Measurements from ENCODE around the gene SLC17A9. TPM values are rescaled to one million over a fixed set of nuclear protein-coding genes. Genes with fewer than 3 reads are reported as not detected.

The SLC17A9 gene
- total RNA-seq, 1 donor from 2014 or later, result 12.0 TPM

DNA sequence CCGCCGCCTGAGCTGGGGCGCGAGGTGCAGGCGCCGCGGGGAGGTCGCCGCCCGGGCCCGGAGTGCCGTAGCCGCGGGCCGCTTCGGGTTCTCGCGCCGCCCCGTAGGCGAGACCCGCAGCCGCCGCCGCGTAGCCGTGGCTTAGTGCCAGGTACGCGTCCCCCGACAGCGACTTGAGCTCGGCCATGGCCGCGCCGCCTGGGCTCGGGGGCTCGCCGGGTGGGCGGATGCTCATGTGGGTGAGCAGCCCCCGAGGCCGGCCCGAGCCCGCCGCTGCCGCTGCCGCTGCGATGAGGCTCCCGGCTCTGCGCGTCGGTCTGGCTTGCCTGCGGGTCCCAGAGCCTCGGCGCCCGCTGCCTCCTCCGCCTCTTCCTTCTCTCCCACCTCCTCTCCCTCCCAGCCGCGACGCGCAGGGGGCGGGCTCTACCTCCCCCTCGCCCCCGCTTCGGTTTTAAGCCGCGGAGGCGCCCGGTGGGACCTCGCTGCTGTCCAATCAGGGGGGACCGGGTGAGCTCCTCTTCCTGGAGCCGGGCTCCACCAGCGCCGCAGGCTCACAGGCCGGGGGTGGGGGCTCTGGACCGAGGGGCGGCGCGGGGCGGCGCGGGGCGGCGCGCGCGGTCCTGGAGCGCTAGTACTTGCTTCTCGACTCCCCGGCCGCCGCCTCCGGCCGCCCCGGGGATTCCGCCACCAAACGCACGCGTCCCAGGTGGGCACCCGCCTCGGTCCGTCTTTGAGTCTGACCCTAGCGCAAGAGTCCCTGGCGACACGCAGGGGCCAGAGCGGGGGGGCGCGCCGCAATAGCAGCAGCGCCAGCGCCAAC lies 54.2 kb downstream of the SLC17A9 start, which contains the start of gene BHLHE23:
Gene BHLHE23, minus strand, starts transcription at position 425 of the 820 bp plus-strand sequence. Its CDS starts 190 bp downstream, at position 235.
- H3K27me3 ChIP-seq (ENCODE audit: control insufficient read depth, insufficient read depth, low read length), result peaks cover 88% of the 10 kb centered on the region
- TF ChIP-seq, protein P1, sequence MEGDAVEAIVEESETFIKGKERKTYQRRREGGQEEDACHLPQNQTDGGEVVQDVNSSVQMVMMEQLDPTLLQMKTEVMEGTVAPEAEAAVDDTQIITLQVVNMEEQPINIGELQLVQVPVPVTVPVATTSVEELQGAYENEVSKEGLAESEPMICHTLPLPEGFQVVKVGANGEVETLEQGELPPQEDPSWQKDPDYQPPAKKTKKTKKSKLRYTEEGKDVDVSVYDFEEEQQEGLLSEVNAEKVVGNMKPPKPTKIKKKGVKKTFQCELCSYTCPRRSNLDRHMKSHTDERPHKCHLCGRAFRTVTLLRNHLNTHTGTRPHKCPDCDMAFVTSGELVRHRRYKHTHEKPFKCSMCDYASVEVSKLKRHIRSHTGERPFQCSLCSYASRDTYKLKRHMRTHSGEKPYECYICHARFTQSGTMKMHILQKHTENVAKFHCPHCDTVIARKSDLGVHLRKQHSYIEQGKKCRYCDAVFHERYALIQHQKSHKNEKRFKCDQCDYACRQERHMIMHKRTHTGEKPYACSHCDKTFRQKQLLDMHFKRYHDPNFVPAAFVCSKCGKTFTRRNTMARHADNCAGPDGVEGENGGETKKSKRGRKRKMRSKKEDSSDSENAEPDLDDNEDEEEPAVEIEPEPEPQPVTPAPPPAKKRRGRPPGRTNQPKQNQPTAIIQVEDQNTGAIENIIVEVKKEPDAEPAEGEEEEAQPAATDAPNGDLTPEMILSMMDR (IDR thresholded peaks at IDR 0.05; ENCODE audit: insufficient read depth, low read length, poor library complexity, severe bottlenecking), result no peak

DNA sequence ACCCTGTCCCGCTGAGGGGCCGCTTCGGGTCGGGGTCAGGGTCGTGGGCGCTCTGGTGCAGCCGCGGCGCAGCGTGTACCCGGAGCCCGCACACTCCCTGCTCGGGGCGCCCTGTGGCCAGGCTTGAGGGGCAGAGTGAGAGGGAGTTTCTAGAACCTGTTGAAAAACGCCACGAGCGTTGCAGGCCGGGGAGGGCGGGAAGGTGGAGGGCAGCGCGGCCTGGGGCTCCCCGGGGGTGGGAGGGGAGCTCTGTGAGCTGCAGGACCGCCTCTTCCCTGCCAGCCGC lies 54.8 kb downstream of the SLC17A9 start:
- H3K36me3 ChIP-seq (ENCODE audit: control insufficient read depth, insufficient read depth, low read length), result no peaks in the 10 kb centered on the region
- DNase-seq (ENCODE audit: low read depth), result no peak
- peaks cover 85% of the 10 kb centered on the region for H3K27me3 ChIP-seq (ENCODE audit: control insufficient read depth, insufficient read depth, low read length)
- H3K4me3 ChIP-seq (ENCODE audit: low read depth, low read length), result no peak overlapping the region
- TF ChIP-seq, protein P1 (IDR thresholded peaks at IDR 0.05; ENCODE audit: insufficient read depth, low read length, poor library complexity, severe bottlenecking), result no peak

More for the DNA sequence above, 54.2 kb downstream of the SLC17A9 start, which contains the start of gene BHLHE23:
- Histone ChIP-seq H3K36me3 (ENCODE audit: control insufficient read depth, insufficient read depth, low read length) (no peaks in the 10 kb centered on the region), H3K4me3 (ENCODE audit: low read depth, low read length) (no peak within 1 kb of the TSS)
- no peak for DNase-seq (ENCODE audit: low read depth)

DNA sequence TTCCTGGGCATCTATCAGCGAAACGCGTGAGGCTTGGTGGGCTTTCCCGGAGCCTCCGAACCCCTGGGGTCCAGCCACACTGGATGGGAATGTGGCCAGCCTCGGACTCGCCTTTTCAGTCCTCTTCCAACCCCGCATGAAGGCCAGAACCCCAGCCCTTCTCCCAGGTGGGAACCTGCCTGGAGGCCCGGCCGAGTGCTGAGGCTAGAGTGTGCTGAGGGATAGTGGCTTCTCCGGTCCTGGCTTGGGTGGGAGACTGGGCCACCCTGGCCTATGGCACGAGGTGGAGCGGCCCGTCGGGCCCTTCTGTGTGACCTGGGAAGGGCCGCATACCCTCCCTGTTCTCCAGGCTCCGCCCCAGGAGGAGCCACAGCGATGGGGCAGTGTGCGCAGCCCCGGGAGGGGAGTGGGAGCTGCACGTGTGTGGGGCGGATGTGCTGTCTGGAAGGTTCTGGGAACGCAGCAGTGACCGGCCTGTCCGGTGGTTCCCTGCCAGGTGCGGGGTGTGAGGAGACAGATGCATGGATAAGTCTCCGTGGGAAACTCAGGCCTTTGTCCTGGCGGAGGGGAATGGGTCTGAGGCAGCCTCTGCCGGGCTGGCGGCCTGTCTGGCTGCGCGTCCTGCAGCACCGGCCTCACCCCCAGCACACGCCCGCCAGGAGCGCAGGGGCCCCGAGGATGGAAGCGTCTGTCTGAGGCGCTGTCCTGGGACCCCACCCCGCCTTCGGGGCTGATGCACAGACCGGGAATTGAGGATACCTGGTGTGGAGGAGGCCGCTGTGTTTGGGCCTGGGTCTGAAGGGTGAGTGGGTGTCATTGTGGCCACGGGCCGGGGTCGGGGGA lies 55.4 kb downstream of the SLC17A9 start:
- TF ChIP-seq, protein P1 (IDR thresholded peaks at IDR 0.05; ENCODE audit: insufficient read depth, low read length, poor library complexity, severe bottlenecking), result no peak
- Histone ChIP-seq H3K27me3 (ENCODE audit: control insufficient read depth, insufficient read depth, low read length) (peaks cover 84% of the 10 kb centered on the region), H3K36me3 (ENCODE audit: control insufficient read depth, insufficient read depth, low read length) (no peaks in the 10 kb centered on the region), H3K4me3 (ENCODE audit: low read depth, low read length) (no peak overlapping the region)
- no peak for DNase-seq (ENCODE audit: low read depth)

DNA sequence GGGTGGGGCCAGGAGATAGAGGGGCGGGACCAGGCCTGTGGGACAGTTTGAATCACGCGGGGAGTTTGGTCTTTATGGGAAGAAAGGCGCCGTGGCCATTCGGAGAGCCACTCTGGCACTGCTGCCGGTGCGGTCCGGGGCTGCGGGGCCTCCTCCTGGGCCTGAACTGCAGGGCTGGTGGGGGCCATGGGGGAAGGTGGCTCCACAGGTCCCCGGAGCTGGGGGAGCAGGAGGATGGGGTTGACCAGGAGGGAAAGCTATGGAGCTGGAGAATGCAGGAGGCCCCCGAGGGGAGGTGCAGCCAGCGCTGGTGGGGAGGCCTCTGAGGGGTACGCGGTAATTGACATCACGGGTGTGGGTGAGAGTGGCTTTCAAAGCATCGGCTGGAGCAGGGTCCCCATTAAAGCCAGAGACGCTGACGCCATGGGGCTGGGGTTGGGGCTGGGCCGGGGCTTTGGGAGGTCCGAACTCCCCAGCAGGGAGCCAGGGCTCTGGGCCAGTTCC lies 56.1 kb downstream of the SLC17A9 start:
- no peaks in the 10 kb centered on the region for H3K36me3 ChIP-seq (ENCODE audit: control insufficient read depth, insufficient read depth, low read length)
- H3K27me3 ChIP-seq (ENCODE audit: control insufficient read depth, insufficient read depth, low read length), result peaks cover 79% of the 10 kb centered on the region
- DNase-seq (ENCODE audit: low read depth), result no peak
- TF ChIP-seq, protein P1 (IDR thresholded peaks at IDR 0.05; ENCODE audit: insufficient read depth, low read length, poor library complexity, severe bottlenecking), result no peak
- H3K4me3 ChIP-seq (ENCODE audit: low read depth, low read length), result no peak overlapping the region

DNA sequence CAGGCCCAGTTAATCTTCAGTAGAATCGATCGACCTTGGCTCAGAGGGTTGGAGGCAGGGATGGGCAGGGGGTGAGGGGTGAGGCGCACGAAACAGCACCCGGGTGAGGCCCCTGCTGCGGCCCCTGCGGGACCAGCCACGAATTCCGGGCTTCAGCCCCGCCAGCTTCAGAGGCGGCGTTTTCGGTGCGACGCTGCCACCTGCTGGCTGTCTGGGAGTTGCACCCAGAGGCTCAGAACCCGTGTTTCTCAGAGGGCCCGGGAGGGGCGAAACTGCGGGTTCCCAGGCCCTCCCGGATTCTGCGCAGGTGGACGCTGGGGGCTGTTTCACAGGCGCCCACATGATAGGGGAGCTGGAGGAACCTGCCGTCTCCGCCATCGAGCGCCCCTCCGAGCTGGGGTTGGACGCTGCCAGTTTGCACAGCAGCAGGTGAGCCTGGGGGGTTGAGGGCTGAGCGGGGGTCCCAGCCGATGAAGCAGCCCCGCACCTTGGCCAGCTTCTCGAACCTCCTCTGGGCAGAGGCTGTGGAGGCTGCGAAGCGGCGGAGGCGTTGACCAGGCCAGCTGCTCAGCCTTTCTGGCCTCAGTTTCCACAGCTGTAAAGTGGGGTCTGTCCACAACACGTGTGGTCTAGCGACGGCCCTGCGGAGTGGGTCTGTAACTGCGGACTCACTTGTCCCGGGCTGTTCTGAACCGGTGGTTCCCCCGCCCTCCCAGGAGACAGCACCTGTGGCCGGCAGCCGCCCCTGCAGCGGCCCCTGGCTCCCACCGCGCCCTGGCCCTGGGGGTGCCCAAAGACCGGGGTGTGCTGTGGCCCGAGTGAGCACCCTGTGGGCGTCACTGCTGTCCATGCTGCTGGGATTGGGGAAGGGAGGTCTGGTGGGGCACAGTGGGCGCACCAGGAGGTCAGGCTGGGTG lies 56.8 kb downstream of the SLC17A9 start:
- DNase-seq (ENCODE audit: low read depth), result no peak
- H3K27me3 ChIP-seq (ENCODE audit: control insufficient read depth, insufficient read depth, low read length), result peaks cover 80% of the 10 kb centered on the region
- TF ChIP-seq, protein P1 (IDR thresholded peaks at IDR 0.05; ENCODE audit: insufficient read depth, low read length, poor library complexity, severe bottlenecking), result peak; percentile 94
- H3K36me3 ChIP-seq (ENCODE audit: control insufficient read depth, insufficient read depth, low read length), result no peaks in the 10 kb centered on the region
- H3K4me3 ChIP-seq (ENCODE audit: low read depth, low read length), result no peak overlapping the region
